Heart left ventricle (tissue), 16 donors: Measurements from ENCODE around the gene SMC1B. TPM values are rescaled to one million over a fixed set of nuclear protein-coding genes. Genes with fewer than 3 reads are reported as not detected.

Source experiments
- ATAC-seq, 4 donors: fragments of 200-7000 bp; cut with Tn5 transposase; one replicate each; pipeline ENCODE4 v1.9.1; 2020 to 2022; ENCODE audit warnings: moderate library complexity in 4 of 4, mild to moderate bottlenecking in 3 of 4, moderate number of reproducible peaks in 1 of 4
- DNase-seq, 5 donors: peaks; one replicate each; pipeline ENCODE4 v3.0.0-alpha.2; 2020
- H3K27ac ChIP-seq, 12 donors: fragments of 200-600 bp; sonication (generic) in 4 of 12; one replicate each; pipeline versions ENCODE4 v1.5.0 to v1.8.0; 2016 to 2022; ENCODE audit warnings: mild to moderate bottlenecking in 2 of 12
- H3K27me3 ChIP-seq, 9 donors: fragments of 200-600 bp; sonication (generic) in 2 of 9; one replicate each; pipeline versions ENCODE4 v1.5.1 to v1.8.0; 2016 to 2022; ENCODE audit warnings: mild to moderate bottlenecking in 3 of 9
- H3K36me3 ChIP-seq, 9 donors: fragments of 200-600 bp; sonication (generic) in 2 of 9; one replicate each; pipeline versions ENCODE4 v1.5.0 to v1.8.0; 2018 to 2022; ENCODE audit warnings: mild to moderate bottlenecking in 2 of 9
- H3K4me1 ChIP-seq, 12 donors: fragments of 200-600 bp; sonication (generic) in 4 of 12; one replicate each; pipeline versions ENCODE4 v1.5.0 to v1.8.0; 2016 to 2022; ENCODE audit warnings: mild to moderate bottlenecking in 3 of 12
- H3K4me3 ChIP-seq, 12 donors: fragments of 200-600 bp; sonication (generic) in 4 of 12; one replicate each; pipeline versions ENCODE4 v1.5.0 to v1.8.0; 2017 to 2022; ENCODE audit warnings: mild to moderate bottlenecking in 9 of 12, moderate library complexity in 4 of 12
- H3K9me3 ChIP-seq, 12 donors: fragments of 200-600 bp; sonication (generic) in 4 of 12; one replicate each; pipeline versions ENCODE4 v1.5.0 to v1.8.0; 2016 to 2022; ENCODE audit warnings: mild to moderate bottlenecking in 1 of 12
- POLR2A ChIP-seq, 2 donors: fragments of 450-650 bp; IDR thresholded peaks; one replicate each; pipeline ENCODE4 v1.6.1; 2017; ENCODE audit warnings: antibody characterized with exemption in 2 of 2, mild to moderate bottlenecking in 2 of 2, moderate library complexity in 2 of 2
- WGBS, 4 donors: extraction: QIAGEN DNeasy Blood & Tissue Kit in 2 of 4; methylation state at CpG; one replicate each; pipeline versions ENCODE4 v1.1.5 to v1.1.7; 2013 to 2018; 5-methylcytosine and 5-hydroxymethylcytosine counted together
- intact Hi-C, 10 donors: fragments of 100-400 bp; cut with DNase I; formaldehyde crosslinking; loops; one replicate each; pipeline versions ENCODE4 v1.11.1 to v1.14.2; 2022
- polyA plus RNA-seq, 2 donors: library from polyadenylated mRNA; stranded (reverse); fragments of 200-250 nt; gene quantifications; one replicate each; pipeline ENCODE4 v1.2.3, GENCODE V29; 2013
- total RNA-seq, 9 donors: library from RNA; depleted of rRNA in 2 of 9; stranded (reverse); fragments of >200 nt in 2 of 9; fragmentation: NEBNext Ultra II Directional in 3 of 9; extraction: Animal tissue kit (Norgen Biotek cat#: 25700) in 3 of 9; gene quantifications; one replicate each; pipeline versions ENCODE4 v1.1.0 to v1.2.4, GENCODE V29; 2016 to 2023
- TF ChIP-seq, protein P1 (sequence below), 12 donors: fragments of 200-600 bp; sonication (generic) in 4 of 12; IDR thresholded peaks; one replicate each; pipeline versions ENCODE4 v1.5.0 to v1.8.0; 2018 to 2022; ENCODE audit warnings: antibody characterized with exemption in 12 of 12, mild to moderate bottlenecking in 5 of 12
- donor health status: ischemic (EF 13 %, LVEDD 7.1; RV severe dilation, severe dysfunction).
- donor health status: healthy with polysubstance abuse.
- donor health status: DM: no; HTN: yes; CAD: no.
- donor health status: DM: no; HTN: no; CAD: no.
- donor health status: ischemic (EF 25% LVEDD 6.9; RV normal size, moderate dysfunction).
- donor health status: ischemic (EF 25% LVEDD 5.7; RV mildly dilated, moderate dysfunction).
- donor health status: healthy.
- donor health status: DM: yes; HTN: yes; CAD: no.
- donor health status: ischemic (EF 35%, LVEDD 5.7; RV mildly dilated, moderate dysfunction).
- donor health status: nonischemic (EF 11% LVEDD 7.7; RV severe dilation, severe dysfunction).
- donor health status: DM: yes; HTN: yes; CAD: no.
- donor health status: PGD.
- donor health status: ischemic (EF 29% LVEDD 5.4; RV normal size, mild dysfunction).
- donor health status: nonischemic (EF 23%, LVEDD 6.1; RV moderate dilation, normal function).

The SMC1B gene
- total and polyA plus RNA-seq, 11 donors: not detected

DNA sequence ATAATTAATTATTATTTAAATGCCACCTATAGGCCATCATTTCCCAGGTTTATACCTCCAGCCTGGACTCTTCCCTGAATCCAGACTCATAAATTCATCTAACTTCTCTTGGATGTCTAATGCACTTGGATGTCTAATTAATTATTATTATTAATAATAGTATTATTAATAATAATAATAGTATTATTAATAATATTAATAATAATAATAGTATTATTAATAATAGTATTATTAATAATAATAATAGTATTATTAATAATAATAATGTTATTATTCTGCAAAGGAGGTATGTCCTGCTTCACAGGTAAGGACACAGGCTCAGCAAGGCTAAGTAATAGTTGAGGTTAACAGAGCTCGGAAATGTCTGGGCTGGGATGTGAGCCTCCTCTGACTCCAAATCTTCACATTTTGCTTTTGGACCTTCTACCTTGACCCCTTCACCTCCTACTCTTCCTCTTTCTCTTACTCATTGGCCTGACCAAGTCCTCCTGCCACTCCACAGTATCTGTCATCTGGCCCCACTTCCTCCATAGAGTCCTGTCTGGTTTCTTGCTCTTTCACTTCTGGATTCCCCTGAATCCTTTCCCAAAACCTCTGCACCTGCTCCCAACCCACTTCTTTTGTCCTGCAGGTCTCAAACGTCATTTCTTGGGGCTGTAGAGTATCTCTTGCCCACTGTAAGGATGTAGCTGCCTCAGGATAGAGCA lies 8.1 kb upstream of the SMC1B start:
- Histone ChIP-seq H3K27me3 (no peaks in the 10 kb centered on the region), H3K27ac (no peak overlapping the region), H3K36me3 (no peaks in the 10 kb centered on the region), H3K4me3 (no peak overlapping the region), H3K9me3 (no peaks in the 10 kb centered on the region), H3K4me1 (peaks cover 0 to 14% (median 0%) of the 10 kb centered on the region in 12 donors)
- DNase-seq (no peak), ATAC-seq (no peak)
- TF ChIP-seq, protein P1, sequence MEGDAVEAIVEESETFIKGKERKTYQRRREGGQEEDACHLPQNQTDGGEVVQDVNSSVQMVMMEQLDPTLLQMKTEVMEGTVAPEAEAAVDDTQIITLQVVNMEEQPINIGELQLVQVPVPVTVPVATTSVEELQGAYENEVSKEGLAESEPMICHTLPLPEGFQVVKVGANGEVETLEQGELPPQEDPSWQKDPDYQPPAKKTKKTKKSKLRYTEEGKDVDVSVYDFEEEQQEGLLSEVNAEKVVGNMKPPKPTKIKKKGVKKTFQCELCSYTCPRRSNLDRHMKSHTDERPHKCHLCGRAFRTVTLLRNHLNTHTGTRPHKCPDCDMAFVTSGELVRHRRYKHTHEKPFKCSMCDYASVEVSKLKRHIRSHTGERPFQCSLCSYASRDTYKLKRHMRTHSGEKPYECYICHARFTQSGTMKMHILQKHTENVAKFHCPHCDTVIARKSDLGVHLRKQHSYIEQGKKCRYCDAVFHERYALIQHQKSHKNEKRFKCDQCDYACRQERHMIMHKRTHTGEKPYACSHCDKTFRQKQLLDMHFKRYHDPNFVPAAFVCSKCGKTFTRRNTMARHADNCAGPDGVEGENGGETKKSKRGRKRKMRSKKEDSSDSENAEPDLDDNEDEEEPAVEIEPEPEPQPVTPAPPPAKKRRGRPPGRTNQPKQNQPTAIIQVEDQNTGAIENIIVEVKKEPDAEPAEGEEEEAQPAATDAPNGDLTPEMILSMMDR (IDR thresholded peaks at IDR 0.05): no peak
- intact Hi-C loops: loop anchor here in 1 of 10 donors (5.0 kb wide), 1 partner anchor 74 kb away; no protein-coding TSS in a partner anchor
- WGBS, 4 donors: 75 to 87% (median 77%) methylated on average over 2 of the region's 2 CpGs

DNA sequence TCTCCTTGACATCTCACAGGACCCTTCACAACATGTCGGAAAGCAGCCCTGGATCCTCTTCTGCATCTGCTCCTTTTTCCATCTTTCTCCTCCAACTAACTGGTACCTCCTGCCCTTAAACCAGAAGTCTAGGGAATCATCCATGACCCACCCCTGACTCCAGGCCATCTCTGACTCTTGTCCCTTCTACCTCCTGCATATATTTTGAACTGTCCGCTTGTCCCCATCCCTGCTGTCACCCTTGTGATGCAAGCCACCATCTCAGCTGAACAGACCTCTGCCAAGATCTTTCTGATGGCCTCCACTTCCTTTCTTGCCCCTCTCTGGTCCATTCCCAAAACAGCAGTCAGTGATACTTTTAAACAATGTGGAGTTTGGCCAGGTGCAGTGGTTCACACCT lies 7.1 kb upstream of the SMC1B start:
- no peaks in the 10 kb centered on the region for H3K27me3 ChIP-seq
- no peaks in the 10 kb centered on the region for H3K9me3 ChIP-seq
- no peaks in the 10 kb centered on the region for H3K36me3 ChIP-seq
- peaks cover 0 to 14% (median 0%) of the 10 kb centered on the region in 12 donors for H3K4me1 ChIP-seq
- H3K4me3 ChIP-seq: no peak overlapping the region
- no peak overlapping the region for H3K27ac ChIP-seq
- DNase-seq (no peak), ATAC-seq (no peak)
- TF ChIP-seq POLR2A (IDR thresholded peaks at IDR 0.05): no peak
- TF ChIP-seq, protein P1 (IDR thresholded peaks at IDR 0.05): no peak
- 95 to 100% (median 97%) methylated on average over 2 of the region's 2 CpGs for WGBS, 4 donors
- intact Hi-C loops: loop anchor here in 1 of 10 donors (5.0 kb wide), 1 partner anchor 73 kb away; no protein-coding TSS in a partner anchor

DNA sequence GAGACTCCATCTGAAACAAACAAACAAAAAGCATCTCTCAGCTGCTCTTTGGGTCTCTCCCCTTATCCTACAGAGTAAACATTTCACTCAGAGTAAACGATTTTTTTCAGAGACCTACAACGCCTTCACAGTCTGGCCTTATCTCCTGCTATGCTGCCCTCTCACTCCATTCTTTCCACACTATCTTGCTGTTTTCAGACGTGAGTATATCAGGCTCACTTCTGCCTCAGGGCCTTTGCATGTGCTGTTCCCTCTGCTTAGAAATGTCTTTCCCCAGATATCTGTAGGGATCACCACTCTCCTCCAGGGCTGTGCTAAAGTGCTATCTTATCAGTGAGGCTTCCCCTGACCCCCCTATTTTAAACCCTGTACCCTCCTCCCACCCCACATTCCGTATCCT lies 6.6 kb upstream of the SMC1B start:
- no peak for DNase-seq
- Histone ChIP-seq H3K4me1 (peaks cover 0 to 14% (median 0%) of the 10 kb centered on the region in 12 donors), H3K36me3 (no peaks in the 10 kb centered on the region), H3K27ac (no peak overlapping the region), H3K4me3 (no peak overlapping the region), H3K9me3 (no peaks in the 10 kb centered on the region), H3K27me3 (no peaks in the 10 kb centered on the region)
- 75 to 87% (median 78%) methylated on average over 4 of the region's 4 CpGs for WGBS, 4 donors
- no peak for ATAC-seq
- intact Hi-C loops: loop anchor here in 1 of 10 donors (5.0 kb wide), 1 partner anchor 73 kb away; no protein-coding TSS in a partner anchor
- TF ChIP-seq, protein P1 (IDR thresholded peaks at IDR 0.05): no peak
- TF ChIP-seq POLR2A (IDR thresholded peaks at IDR 0.05): no peak

DNA sequence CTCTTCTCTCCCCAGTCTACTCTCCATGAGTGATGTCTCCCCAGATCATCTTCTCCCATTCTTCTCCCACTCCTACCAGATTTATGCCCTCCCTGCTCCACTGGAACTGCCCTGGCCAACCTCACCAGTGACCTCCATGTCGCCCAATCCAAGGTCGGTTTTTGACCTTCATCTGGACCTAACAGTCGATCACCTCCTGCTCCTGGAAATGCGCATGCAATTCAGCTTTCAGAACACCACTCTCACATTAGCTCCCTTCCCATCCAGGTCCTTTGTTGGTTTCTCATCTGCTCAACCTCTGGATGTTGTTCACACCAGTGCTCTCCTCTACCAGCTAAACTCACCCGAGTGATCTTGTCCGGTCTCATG lies 5.4 kb upstream of the SMC1B start:
- no peak overlapping the region for H3K27ac ChIP-seq
- no peak for TF ChIP-seq POLR2A (IDR thresholded peaks at IDR 0.05)
- TF ChIP-seq, protein P1 (IDR thresholded peaks at IDR 0.05): no peak
- ATAC-seq (no peak), DNase-seq (no peak)
- peaks cover 0 to 13% (median under 1%) of the 10 kb centered on the region in 12 donors for H3K4me1 ChIP-seq
- H3K27me3 ChIP-seq: no peaks in the 10 kb centered on the region
- intact Hi-C loops: loop anchor here in 1 of 10 donors (10.0 kb wide), 1 partner anchor 104 kb away; no protein-coding TSS in a partner anchor
- H3K4me3 ChIP-seq: no peak overlapping the region
- H3K9me3 ChIP-seq: no peaks in the 10 kb centered on the region
- WGBS, 4 donors: 97 to 98% (median 97%) methylated on average over 6 of the region's 6 CpGs
- H3K36me3 ChIP-seq: no peaks in the 10 kb centered on the region
